ENCODE data around the gene GCN1. TPM values are rescaled to one million over a fixed set of nuclear protein-coding genes. Genes with fewer than 3 reads are reported as not detected.

Gene GCN1
- polyA plus RNA-seq, 2 of the 4 experiments (the other 2 are of a cell fraction) = 43.2 to 64.1 TPM

DNA sequence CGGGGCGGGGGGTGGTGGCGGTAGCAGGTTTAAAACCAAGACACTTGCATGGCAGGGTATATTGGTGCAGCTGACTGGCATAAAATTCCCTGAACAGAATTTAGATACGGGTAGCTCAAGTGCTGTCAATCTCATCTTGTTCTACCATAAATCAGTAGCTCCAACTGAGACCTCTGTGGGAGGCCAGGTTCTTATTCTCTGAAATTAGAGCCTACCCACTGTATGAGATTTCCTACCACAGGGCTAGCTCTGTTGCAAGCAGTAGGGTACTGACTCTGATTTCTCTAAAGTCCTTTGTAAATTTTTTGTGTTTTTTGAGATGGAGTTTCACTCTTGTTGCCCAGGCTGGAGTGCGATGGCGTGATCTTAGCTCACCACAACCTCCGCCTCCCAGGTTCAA, 9.7 kb upstream of the GCN1 start:
- FAIRE-seq = no peak
- Histone ChIP-seq H3K4me2 (no peak overlapping the region), H3K4me3 (no peak overlapping the region), H3K27ac (no peak overlapping the region), H3K9me3 (no peaks in the 10 kb centered on the region), H3K4me1 (peaks cover 3% of the 10 kb centered on the region; the same call in 2 of the 3 replicates)
- ChIA-PET CTCF (interaction anchor here (1.2 to 18.1 kb wide), 4 partner anchors 8 to 81 kb away, joined by 3 to 308 read pairs (median 4); no protein-coding TSS in a partner anchor), POLR2A (interaction anchor here (0.7 to 1.0 kb wide), 2 partner anchors 14 to 87 kb away, joined by 3 to 4 read pairs; no protein-coding TSS in a partner anchor)
- no peak for DNase-seq (ENCODE audit: low read depth in 1 of 2, low spot score in 1 of 2)
- ATAC-seq = no peak
- WGBS (ENCODE audit: missing lambda C conversion rate) = 92% methylated on average over 7 of the region's 7 CpGs
- no peak for TF ChIP-seq CBX2 (IDR thresholded peaks at IDR 0.05; ENCODE audit: borderline replicate concordance, low read depth)
- no peak for TF ChIP-seq CBX8 (IDR thresholded peaks at IDR 0.05)
- TF ChIP-seq, protein P1, sequence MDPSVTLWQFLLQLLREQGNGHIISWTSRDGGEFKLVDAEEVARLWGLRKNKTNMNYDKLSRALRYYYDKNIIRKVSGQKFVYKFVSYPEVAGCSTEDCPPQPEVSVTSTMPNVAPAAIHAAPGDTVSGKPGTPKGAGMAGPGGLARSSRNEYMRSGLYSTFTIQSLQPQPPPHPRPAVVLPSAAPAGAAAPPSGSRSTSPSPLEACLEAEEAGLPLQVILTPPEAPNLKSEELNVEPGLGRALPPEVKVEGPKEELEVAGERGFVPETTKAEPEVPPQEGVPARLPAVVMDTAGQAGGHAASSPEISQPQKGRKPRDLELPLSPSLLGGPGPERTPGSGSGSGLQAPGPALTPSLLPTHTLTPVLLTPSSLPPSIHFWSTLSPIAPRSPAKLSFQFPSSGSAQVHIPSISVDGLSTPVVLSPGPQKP (IDR thresholded peaks at IDR 0.05; ENCODE audit: low read depth, low read length) = no peak
- TF ChIP-seq, protein P2, sequence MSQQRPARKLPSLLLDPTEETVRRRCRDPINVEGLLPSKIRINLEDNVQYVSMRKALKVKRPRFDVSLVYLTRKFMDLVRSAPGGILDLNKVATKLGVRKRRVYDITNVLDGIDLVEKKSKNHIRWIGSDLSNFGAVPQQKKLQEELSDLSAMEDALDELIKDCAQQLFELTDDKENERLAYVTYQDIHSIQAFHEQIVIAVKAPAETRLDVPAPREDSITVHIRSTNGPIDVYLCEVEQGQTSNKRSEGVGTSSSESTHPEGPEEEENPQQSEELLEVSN (IDR thresholded peaks at IDR 0.05; ENCODE audit: borderline replicate concordance, low read depth) = no peak
- TF ChIP-seq, protein P3, sequence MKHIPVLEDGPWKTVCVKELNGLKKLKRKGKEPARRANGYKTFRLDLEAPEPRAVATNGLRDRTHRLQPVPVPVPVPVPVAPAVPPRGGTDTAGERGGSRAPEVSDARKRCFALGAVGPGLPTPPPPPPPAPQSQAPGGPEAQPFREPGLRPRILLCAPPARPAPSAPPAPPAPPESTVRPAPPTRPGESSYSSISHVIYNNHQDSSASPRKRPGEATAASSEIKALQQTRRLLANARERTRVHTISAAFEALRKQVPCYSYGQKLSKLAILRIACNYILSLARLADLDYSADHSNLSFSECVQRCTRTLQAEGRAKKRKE (CRISPR knock-in tag; IDR thresholded peaks at IDR 0.05; ENCODE audit: low read depth) = no peak
- TF ChIP-seq FOSB (CRISPR knock-in tag; IDR thresholded peaks at IDR 0.05) = no peak
- TF ChIP-seq JUNB (IDR thresholded peaks at IDR 0.05) = no peak
- TF ChIP-seq, protein P4, sequence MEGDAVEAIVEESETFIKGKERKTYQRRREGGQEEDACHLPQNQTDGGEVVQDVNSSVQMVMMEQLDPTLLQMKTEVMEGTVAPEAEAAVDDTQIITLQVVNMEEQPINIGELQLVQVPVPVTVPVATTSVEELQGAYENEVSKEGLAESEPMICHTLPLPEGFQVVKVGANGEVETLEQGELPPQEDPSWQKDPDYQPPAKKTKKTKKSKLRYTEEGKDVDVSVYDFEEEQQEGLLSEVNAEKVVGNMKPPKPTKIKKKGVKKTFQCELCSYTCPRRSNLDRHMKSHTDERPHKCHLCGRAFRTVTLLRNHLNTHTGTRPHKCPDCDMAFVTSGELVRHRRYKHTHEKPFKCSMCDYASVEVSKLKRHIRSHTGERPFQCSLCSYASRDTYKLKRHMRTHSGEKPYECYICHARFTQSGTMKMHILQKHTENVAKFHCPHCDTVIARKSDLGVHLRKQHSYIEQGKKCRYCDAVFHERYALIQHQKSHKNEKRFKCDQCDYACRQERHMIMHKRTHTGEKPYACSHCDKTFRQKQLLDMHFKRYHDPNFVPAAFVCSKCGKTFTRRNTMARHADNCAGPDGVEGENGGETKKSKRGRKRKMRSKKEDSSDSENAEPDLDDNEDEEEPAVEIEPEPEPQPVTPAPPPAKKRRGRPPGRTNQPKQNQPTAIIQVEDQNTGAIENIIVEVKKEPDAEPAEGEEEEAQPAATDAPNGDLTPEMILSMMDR (IDR thresholded peaks at IDR 0.05) = no peak
- no peak for TF ChIP-seq MAZ (IDR thresholded peaks at IDR 0.05; ENCODE audit: borderline replicate concordance, low read depth, low read length)
- TF ChIP-seq MYC (IDR thresholded peaks at IDR 0.05; ENCODE audit: borderline replicate concordance, low read length) = no peak
- TF ChIP-seq CHD4 (IDR thresholded peaks at IDR 0.05; ENCODE audit: borderline replicate concordance) = no peak
- no peak for TF ChIP-seq RARB (CRISPR knock-in tag; IDR thresholded peaks at IDR 0.05)
- TF ChIP-seq SMC3 (IDR thresholded peaks at IDR 0.05) = no peak
- no peak for TF ChIP-seq EP300 (IDR thresholded peaks at IDR 0.05)
- no peak for TF ChIP-seq ZFP36 (IDR thresholded peaks at IDR 0.05; ENCODE audit: borderline replicate concordance, partially characterized antibody)
- TF ChIP-seq, protein P5, sequence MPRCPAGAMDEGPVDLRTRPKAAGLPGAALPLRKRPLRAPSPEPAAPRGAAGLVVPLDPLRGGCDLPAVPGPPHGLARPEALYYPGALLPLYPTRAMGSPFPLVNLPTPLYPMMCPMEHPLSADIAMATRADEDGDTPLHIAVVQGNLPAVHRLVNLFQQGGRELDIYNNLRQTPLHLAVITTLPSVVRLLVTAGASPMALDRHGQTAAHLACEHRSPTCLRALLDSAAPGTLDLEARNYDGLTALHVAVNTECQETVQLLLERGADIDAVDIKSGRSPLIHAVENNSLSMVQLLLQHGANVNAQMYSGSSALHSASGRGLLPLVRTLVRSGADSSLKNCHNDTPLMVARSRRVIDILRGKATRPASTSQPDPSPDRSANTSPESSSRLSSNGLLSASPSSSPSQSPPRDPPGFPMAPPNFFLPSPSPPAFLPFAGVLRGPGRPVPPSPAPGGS (IDR thresholded peaks at IDR 0.05) = no peak
- TF ChIP-seq NPAS2 (CRISPR knock-in tag; IDR thresholded peaks at IDR 0.05; ENCODE audit: borderline replicate concordance) = no peak

DNA sequence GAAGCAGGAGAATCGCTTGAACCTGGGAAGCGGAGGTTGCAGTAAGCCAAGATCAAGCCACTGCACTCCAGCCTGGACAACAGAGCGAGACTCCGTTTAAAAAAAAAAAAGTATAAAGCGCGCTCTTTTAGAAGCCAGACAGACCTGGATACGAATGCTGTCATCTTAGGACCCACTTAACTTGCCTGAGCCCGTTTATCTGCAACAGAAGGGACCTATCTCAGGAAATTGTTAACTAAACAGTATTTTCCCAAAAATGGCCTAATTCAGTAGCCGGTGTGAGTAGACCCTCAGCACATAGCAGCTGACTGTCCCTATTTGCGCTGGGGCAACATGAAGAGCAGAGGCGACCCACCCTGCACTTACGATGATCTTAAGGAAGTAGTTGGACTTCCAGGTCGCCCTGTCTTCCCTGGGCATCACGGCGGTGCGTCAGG, 5.9 kb upstream of the GCN1 start:
- ATAC-seq (no peak; a peak in 1 of 6 replicates), FAIRE-seq (no peak), DNase-seq (ENCODE audit: low read depth in 1 of 2, low spot score in 1 of 2) (no peak)
- POLR2A ChIA-PET = interaction anchor here (1.0 to 5.9 kb wide), 16 partner anchors 10 to 117 kb away, joined by 5 to 132 read pairs (median 22); partner anchors contain the start of genes PXN, RNU4-1, RNU4-2 and SIRT4
- H3K9me3 ChIP-seq = no peaks in the 10 kb centered on the region
- peak overlapping the region; percentile 92 for H3K27ac ChIP-seq
- WGBS (ENCODE audit: missing lambda C conversion rate) = 2% methylated on average over 16 of the region's 16 CpGs
- peak overlapping the region; percentile 99 for H3K4me2 ChIP-seq
- CTCF ChIA-PET = interaction anchor here (0.6 to 18.1 kb wide), 15 partner anchors 8 to 319 kb away, joined by 3 to 308 read pairs (median 4); partner anchors contain the start of gene PXN
- TF ChIP-seq HOXB13 (CRISPR knock-in tag; IDR thresholded peaks at IDR 0.05; ENCODE audit: low read depth) = no peak
- TF ChIP-seq, protein P6, sequence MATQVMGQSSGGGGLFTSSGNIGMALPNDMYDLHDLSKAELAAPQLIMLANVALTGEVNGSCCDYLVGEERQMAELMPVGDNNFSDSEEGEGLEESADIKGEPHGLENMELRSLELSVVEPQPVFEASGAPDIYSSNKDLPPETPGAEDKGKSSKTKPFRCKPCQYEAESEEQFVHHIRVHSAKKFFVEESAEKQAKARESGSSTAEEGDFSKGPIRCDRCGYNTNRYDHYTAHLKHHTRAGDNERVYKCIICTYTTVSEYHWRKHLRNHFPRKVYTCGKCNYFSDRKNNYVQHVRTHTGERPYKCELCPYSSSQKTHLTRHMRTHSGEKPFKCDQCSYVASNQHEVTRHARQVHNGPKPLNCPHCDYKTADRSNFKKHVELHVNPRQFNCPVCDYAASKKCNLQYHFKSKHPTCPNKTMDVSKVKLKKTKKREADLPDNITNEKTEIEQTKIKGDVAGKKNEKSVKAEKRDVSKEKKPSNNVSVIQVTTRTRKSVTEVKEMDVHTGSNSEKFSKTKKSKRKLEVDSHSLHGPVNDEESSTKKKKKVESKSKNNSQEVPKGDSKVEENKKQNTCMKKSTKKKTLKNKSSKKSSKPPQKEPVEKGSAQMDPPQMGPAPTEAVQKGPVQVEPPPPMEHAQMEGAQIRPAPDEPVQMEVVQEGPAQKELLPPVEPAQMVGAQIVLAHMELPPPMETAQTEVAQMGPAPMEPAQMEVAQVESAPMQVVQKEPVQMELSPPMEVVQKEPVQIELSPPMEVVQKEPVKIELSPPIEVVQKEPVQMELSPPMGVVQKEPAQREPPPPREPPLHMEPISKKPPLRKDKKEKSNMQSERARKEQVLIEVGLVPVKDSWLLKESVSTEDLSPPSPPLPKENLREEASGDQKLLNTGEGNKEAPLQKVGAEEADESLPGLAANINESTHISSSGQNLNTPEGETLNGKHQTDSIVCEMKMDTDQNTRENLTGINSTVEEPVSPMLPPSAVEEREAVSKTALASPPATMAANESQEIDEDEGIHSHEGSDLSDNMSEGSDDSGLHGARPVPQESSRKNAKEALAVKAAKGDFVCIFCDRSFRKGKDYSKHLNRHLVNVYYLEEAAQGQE (IDR thresholded peaks at IDR 0.05) = no peak; the same call in 1 of the 2 replicates
- no peak for TF ChIP-seq HEYL (CRISPR knock-in tag; IDR thresholded peaks at IDR 0.05)
- no peak for TF ChIP-seq CHD4 (IDR thresholded peaks at IDR 0.05; ENCODE audit: borderline replicate concordance)
- no peak for TF ChIP-seq MYC (IDR thresholded peaks at IDR 0.05; ENCODE audit: borderline replicate concordance, low read length)
- no peak for TF ChIP-seq POLR2AphosphoS2 (conservative IDR thresholded peaks at IDR 0.05; ENCODE audit: low read length)
- no peak for TF ChIP-seq ZNF302 (CRISPR knock-in tag; IDR thresholded peaks at IDR 0.05)
- no peak for TF ChIP-seq PHF8 (IDR thresholded peaks at IDR 0.05; ENCODE audit: borderline replicate concordance, low read depth)
- no peak for TF ChIP-seq RNF2 (IDR thresholded peaks at IDR 0.05; ENCODE audit: borderline replicate concordance, low read depth)
- H3K4me3 ChIP-seq = peak overlapping the region; percentile 93
- H3K4me1 ChIP-seq = peaks cover 38% of the 10 kb centered on the region
